AG04449 (cell line): Measurements from ENCODE around the gene PIBF1.
A peak's percentile ranks its signal among the peaks of the same experiment; 100 is the strongest.
"Not testable (repeated sequence)": the region's sequence is repeated elsewhere in the genome, so short reads cannot be mapped to it uniquely, and the experiment has no call there.

ENCODE experiments used
- CTCF ChIA-PET: fragments of 350-600 bp; formaldehyde crosslinking; extraction: SDS; loops from one replicate; lab custom pipeline; 2021; ENCODE audit warnings: antibody characterized with exemption; lab: Yijun Ruan, JAX
- POLR2A ChIA-PET: fragments of 400-600, 350-600 bp; formaldehyde crosslinking; extraction: SDS; loops from one replicate; lab custom pipeline; 2020; ENCODE audit warnings: antibody characterized with exemption, inconsistent platforms; lab: Yijun Ruan, JAX
- DNase-seq: peaks from one replicate; pipeline ENCODE4 v3.0.0-alpha.2; 2010; ENCODE audit warnings: low read depth, low spot score
- H3K4me3 ChIP-seq: 2 replicates; pipeline ENCODE4 v1.5.1; 2011; ENCODE audit warnings: low read depth, mild to moderate bottlenecking, control low read depth, low read length
- CTCF ChIP-seq: IDR thresholded peaks from one replicate; pipeline ENCODE4 v1.5.1; 2011; ENCODE audit warnings: mild to moderate bottlenecking, moderate library complexity, low read length, control low read depth, inconsistent platforms; ENCODE audit not compliant: insufficient read depth; ENCODE audit errors: missing control alignments

Gene PIBF1

GRCh38 chr13:72839831-72840426 is 58.0 kb downstream of the PIBF1 start:
- no peak for DNase-seq
- H3K4me3 ChIP-seq: no peak overlapping the region
- POLR2A ChIA-PET: no interaction called here
- CTCF ChIA-PET: interaction anchor here (0.5 to 3.5 kb wide), 23 partner anchors 10 to 885 kb away, joined by 3 to 29 read pairs (median 4); no protein-coding TSS in a partner anchor
- TF ChIP-seq CTCF: peak; percentile 68

GRCh38 chr13:72842991-72843390 is 61.1 kb downstream of the PIBF1 start:
- ChIA-PET POLR2A (no interaction called here), CTCF (no interaction called here)
- no peak overlapping the region for H3K4me3 ChIP-seq
- no peak for TF ChIP-seq CTCF
- DNase-seq: no peak

GRCh38 chr13:72845148-72845547 is 63.2 kb downstream of the PIBF1 start:
- CTCF ChIA-PET, POLR2A ChIA-PET, H3K4me3 ChIP-seq, DNase-seq: not testable (repeated sequence)

GRCh38 chr13:72849571-72849970 is 67.6 kb downstream of the PIBF1 start:
- CTCF ChIA-PET: interaction anchor here (0.6 to 4.7 kb wide), 4 partner anchors 10 to 509 kb away, joined by 3 to 29 read pairs (median 3); partner anchors contain the start of gene KLF5

GRCh38 chr13:72850959-72851677 is 69.2 kb downstream of the PIBF1 start:
- CTCF ChIA-PET: interaction anchor here (4.7 kb wide), 1 partner anchor 11 kb away, joined by 29 read pairs; no protein-coding TSS in a partner anchor
- POLR2A ChIA-PET: no interaction called here
- H3K4me3 ChIP-seq: no peak overlapping the region
- DNase-seq: no peak
- TF ChIP-seq CTCF: no peak

More at GRCh38 chr13:72849571-72849970, 67.6 kb downstream of the PIBF1 start:
- no peak for DNase-seq
- H3K4me3 ChIP-seq: no peak overlapping the region
- no peak for TF ChIP-seq CTCF
- POLR2A ChIA-PET: no interaction called here

GRCh38 chr13:72851678-72852014 is 69.7 kb downstream of the PIBF1 start:
- CTCF ChIA-PET: interaction anchor here (1.8 to 4.7 kb wide), 2 partner anchors 12 kb away, joined by 4 to 29 read pairs; no protein-coding TSS in a partner anchor
- POLR2A ChIA-PET: no interaction called here
- no peak for DNase-seq
- H3K4me3 ChIP-seq: no peak overlapping the region
- TF ChIP-seq CTCF: no peak
